ENCODE data around the gene IFI30.
A peak's percentile ranks its signal among the peaks of the same experiment; 100 is the strongest.

The IFI30 gene

GRCh38 chr19:18170714-18171255 is 2.8 kb upstream of the IFI30 start:
- Mint-ChIP-seq H3K27ac (peak overlapping the region; percentile 86), H3K9me3 (no peaks in the 10 kb centered on the region), H3K27me3 (ENCODE audit: low read depth, poor library complexity) (peaks cover 27% of the 10 kb centered on the region), H3K36me3 (ENCODE audit: low read depth) (peaks cover 49% of the 10 kb centered on the region), H3K4me3 (no peak overlapping the region), H3K4me1 (peaks cover 16% of the 10 kb centered on the region)
- DNase-seq, result no peak
- TF ChIP-seq CTCF (IDR thresholded peaks at IDR 0.05), result no peak

GRCh38 chr19:18171605-18172327 is 1.8 kb upstream of the IFI30 start:
- Mint-ChIP-seq H3K4me1 (peaks cover 16% of the 10 kb centered on the region), H3K36me3 (ENCODE audit: low read depth) (peaks cover 39% of the 10 kb centered on the region), H3K27ac (no peak overlapping the region), H3K27me3 (ENCODE audit: low read depth, poor library complexity) (peaks cover 34% of the 10 kb centered on the region), H3K9me3 (no peaks in the 10 kb centered on the region), H3K4me3 (no peak overlapping the region)
- TF ChIP-seq CTCF (IDR thresholded peaks at IDR 0.05), result no peak
- DNase-seq, result no peak

- Mint-ChIP-seq H3K36me3 (ENCODE audit: low read depth) (peaks cover 33% of the 10 kb centered on the region), H3K4me3 (no peak overlapping the region), H3K9me3 (no peaks in the 10 kb centered on the region), H3K27ac (no peak overlapping the region), H3K27me3 (ENCODE audit: low read depth, poor library complexity) (peaks cover 38% of the 10 kb centered on the region), H3K4me1 (peaks cover 16% of the 10 kb centered on the region)
- TF ChIP-seq CTCF (IDR thresholded peaks at IDR 0.05), result no peak
- no peak for DNase-seq
Observed at GRCh38 chr19:18172331-18173053, 1.1 kb upstream of the IFI30 start.

- DNase-seq, result no peak
- Mint-ChIP-seq H3K27me3 (ENCODE audit: low read depth, poor library complexity) (peaks cover 40% of the 10 kb centered on the region), H3K27ac (no peak overlapping the region), H3K36me3 (ENCODE audit: low read depth) (peaks cover 29% of the 10 kb centered on the region), H3K9me3 (no peaks in the 10 kb centered on the region), H3K4me1 (peaks cover 16% of the 10 kb centered on the region), H3K4me3 (no peak overlapping the region)
- no peak for TF ChIP-seq CTCF (IDR thresholded peaks at IDR 0.05)
Observed at GRCh38 chr19:18173054-18173571, 500 bp upstream of the IFI30 start.

GRCh38 chr19:18174983-18175382 is 1.4 kb downstream of the IFI30 start:
- Mint-ChIP-seq H3K27me3 (ENCODE audit: low read depth, poor library complexity) (peaks cover 57% of the 10 kb centered on the region), H3K4me1 (peaks cover 16% of the 10 kb centered on the region), H3K9me3 (no peaks in the 10 kb centered on the region), H3K4me3 (no peak overlapping the region), H3K36me3 (ENCODE audit: low read depth) (peaks cover 19% of the 10 kb centered on the region), H3K27ac (no peak overlapping the region)
- TF ChIP-seq CTCF (IDR thresholded peaks at IDR 0.05), result no peak
- no peak for DNase-seq
